ENCODE results near the gene ZFP1.
"Not testable (repeated sequence)": the region's sequence is repeated elsewhere in the genome, so short reads cannot be mapped to it uniquely, and the experiment has no call there.

Gene ZFP1

GRCh38 chr16:75204905-75205304 is 56.6 kb downstream of the ZFP1 start:
- DNase-seq (ENCODE audit: low read depth), result not testable (repeated sequence)

- not testable (repeated sequence) for DNase-seq (ENCODE audit: low read depth)
Observed at GRCh38 chr16:75205438-75205837, 57.1 kb downstream of the ZFP1 start.

GRCh38 chr16:75205961-75206748 is 57.8 kb downstream of the ZFP1 start:
- DNase-seq (ENCODE audit: low read depth), result not testable (repeated sequence)

- DNase-seq (ENCODE audit: low read depth), result no peak
Observed at GRCh38 chr16:75206749-75207451, 58.6 kb downstream of the ZFP1 start, which contains the start of gene CTRB2. Gene CTRB2, minus strand, starts transcription at chr16:75207161. Its CDS starts 20 bp downstream, at chr16:75207141.

GRCh38 chr16:75207831-75208230 is 59.5 kb downstream of the ZFP1 start:
- no peak for DNase-seq (ENCODE audit: low read depth)

- no peak for DNase-seq (ENCODE audit: low read depth)
Observed at GRCh38 chr16:75208242-75208825, 60.0 kb downstream of the ZFP1 start.

GRCh38 chr16:75208861-75209505 is 60.7 kb downstream of the ZFP1 start:
- no peak for DNase-seq (ENCODE audit: low read depth)

- not testable (repeated sequence) for DNase-seq (ENCODE audit: low read depth)
Observed at GRCh38 chr16:75209514-75209913, 61.2 kb downstream of the ZFP1 start.

- no peak for DNase-seq (ENCODE audit: low read depth)
Observed at GRCh38 chr16:75209944-75210343, 61.6 kb downstream of the ZFP1 start.

GRCh38 chr16:75211286-75211685 is 63.0 kb downstream of the ZFP1 start:
- DNase-seq (ENCODE audit: low read depth), result not testable (repeated sequence)

- no peak for DNase-seq (ENCODE audit: low read depth)
Observed at GRCh38 chr16:75216127-75216526, 67.8 kb downstream of the ZFP1 start.

- DNase-seq (ENCODE audit: low read depth), result no peak
Observed at GRCh38 chr16:75216576-75216975, 68.3 kb downstream of the ZFP1 start.

- no peak for DNase-seq (ENCODE audit: low read depth)
Observed at GRCh38 chr16:75217389-75217851, 69.1 kb downstream of the ZFP1 start.

- DNase-seq (ENCODE audit: low read depth), result no peak
Observed at GRCh38 chr16:75218256-75219076, 70.1 kb downstream of the ZFP1 start, which contains the start of gene CTRB1. Gene CTRB1, plus strand, starts transcription at chr16:75218988. Its CDS starts 20 bp downstream, at chr16:75219008.

- no peak for DNase-seq (ENCODE audit: low read depth)
Observed at GRCh38 chr16:75219088-75219487, 70.8 kb downstream of the ZFP1 start.

GRCh38 chr16:75219838-75220237 is 71.5 kb downstream of the ZFP1 start:
- DNase-seq (ENCODE audit: low read depth), result no peak

All from stimulated activated CD8-positive, alpha-beta memory T cell treated with anti-CD3 and anti-CD28 coated beads, Interleukin-15, amount 100 ng/mL, for 24 hours (primary cell).